ENCODE measurements around the gene C20orf144.
"Not testable (repeated sequence)": the region's sequence is repeated elsewhere in the genome, so short reads cannot be mapped to it uniquely, and the experiment has no call there.

Gene C20orf144

DNA sequence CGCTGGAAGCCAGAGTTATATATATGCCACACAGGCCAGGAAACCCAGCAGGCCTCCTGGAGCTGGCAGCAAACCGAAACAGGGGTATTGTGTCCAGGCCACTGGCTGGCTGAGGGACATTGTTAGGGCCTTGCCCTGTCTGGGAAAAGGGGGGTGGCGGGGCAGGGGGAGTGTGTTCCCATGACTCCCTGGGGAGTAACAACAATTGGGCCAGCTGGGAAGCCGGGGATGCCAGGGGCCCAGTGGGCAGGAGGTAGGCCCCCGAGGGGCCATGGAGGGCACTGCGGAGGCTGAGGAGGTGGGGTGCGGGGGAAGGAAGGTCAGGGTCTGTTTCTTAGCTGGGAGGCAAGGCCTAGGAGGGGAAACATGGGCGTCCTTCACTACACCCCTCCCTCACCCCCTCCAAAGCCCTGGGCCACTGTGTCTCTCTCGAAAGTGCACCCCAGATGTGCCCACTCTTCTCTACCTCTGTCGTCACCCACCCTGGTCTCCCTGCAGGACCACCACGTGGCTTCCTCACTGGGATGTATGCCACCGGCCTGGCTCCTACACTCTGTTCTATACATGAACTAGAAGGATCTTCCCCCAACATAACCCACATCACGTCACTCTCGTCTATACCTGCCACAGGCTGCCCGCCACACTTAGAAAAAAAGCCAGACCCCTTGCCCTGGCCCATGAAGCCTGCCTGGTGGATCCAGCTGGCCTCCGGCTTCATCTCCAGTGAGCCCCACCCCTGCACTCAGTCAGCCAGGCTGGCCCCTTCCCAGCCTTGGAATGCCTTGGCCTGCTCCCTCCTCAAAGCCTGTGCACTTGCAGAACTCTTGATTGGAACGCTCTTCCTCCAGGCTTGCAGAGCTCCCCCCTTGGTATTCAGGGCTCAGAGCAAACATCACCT, 31.9 kb downstream of the C20orf144 start:
- no peak for DNase-seq (ENCODE audit: low read depth in 1 of 2, low spot score in 1 of 2)

GRCh38 chr20:33694639-33695012, 32.5 kb downstream of the C20orf144 start:
- no peak for DNase-seq (ENCODE audit: low read depth in 1 of 2, low spot score in 1 of 2)

DNA sequence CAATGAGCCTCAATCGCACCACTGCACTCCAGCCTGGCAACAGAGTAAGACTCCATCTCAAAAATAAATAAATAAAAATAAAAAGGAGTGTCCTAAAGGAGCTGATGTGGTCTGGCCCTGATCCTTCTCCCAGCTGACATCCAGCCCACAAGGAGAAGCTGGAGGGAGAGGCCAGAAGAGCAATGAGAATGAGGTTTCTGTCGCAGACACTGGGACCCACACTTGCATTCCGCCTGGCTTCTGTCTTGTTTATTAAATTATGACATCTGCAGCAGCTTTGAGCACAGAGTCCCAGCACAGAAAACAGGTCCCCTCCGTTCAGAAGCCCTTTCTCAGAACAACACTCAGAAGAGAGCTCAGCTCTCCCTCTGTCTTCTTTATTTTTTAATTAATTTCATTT, 34.3 kb downstream of the C20orf144 start:
- DNase-seq (ENCODE audit: low read depth in 1 of 2, low spot score in 1 of 2), result no peak

DNA sequence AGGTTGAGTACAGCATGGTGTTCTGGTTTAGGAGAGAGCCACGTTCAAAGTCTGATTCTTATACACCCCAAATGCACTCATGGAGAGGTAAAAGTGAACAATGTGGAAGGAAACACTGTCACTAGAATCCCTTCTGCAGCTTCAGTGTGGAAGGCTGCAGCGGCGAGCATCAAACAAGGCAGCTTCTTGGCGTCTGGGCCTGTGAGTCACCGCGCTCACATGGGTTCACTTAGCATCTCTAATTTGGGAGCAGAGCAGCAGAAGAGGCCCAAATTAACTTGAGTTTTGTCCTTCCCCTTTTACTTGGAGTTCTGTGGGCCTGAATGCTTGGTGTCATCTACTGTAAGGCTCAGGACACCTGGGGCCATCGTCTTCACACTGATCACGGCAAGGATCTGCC, 35.0 kb downstream of the C20orf144 start:
- no peak for DNase-seq (ENCODE audit: low read depth in 1 of 2, low spot score in 1 of 2)

GRCh38 chr20:33698966-33699365, 36.8 kb downstream of the C20orf144 start:
- DNase-seq (ENCODE audit: low read depth in 1 of 2, low spot score in 1 of 2), result not testable (repeated sequence)

- DNase-seq (ENCODE audit: low read depth in 1 of 2, low spot score in 1 of 2), result not testable (repeated sequence)
Measured at GRCh38 chr20:33700696-33701441, 38.7 kb downstream of the C20orf144 start.

- no peak for DNase-seq (ENCODE audit: low read depth in 1 of 2, low spot score in 1 of 2)
Measured at GRCh38 chr20:33701629-33702450, 39.7 kb downstream of the C20orf144 start.

- DNase-seq (ENCODE audit: low read depth in 1 of 2, low spot score in 1 of 2), result no peak
Measured at GRCh38 chr20:33702861-33703260, 40.7 kb downstream of the C20orf144 start.

GRCh38 chr20:33703498-33704137, 41.5 kb downstream of the C20orf144 start:
- DNase-seq (ENCODE audit: low read depth in 1 of 2, low spot score in 1 of 2), result no peak

DNA sequence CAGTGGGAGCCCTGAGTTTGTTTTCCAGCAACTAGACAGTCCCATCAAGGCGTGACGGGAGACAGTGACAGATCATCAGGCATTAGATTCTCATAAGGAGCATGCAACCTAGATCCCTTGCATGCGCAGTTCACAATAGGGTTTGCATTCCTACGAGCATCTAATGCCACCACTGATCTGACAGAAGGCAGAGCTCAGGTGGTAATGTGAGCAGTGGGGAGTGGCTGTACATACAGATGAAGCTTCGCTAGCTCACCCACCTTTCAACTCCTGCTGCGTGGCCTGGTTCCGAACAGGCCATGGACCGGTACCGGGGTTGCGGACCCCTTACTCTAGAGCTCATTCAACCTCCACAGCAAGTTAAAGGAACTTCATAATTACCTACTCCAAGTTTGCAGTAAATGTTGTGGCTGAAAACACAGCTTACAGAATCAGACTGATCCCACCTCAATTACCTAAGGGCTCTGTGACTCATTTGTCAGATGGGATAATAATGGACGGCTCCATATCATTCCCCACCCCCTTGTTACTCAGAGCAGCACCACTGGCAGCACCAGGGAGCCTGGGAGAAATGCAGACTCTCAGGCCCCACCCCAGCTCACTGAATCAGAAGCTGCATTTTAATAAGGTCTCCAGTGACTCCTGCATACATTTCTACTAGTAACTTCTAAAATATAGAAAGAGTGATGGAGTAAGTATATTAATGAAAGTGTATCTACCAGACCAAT, 42.2 kb downstream of the C20orf144 start:
- DNase-seq (ENCODE audit: low read depth in 1 of 2, low spot score in 1 of 2), result no peak

GRCh38 chr20:33707668-33708067, 45.5 kb downstream of the C20orf144 start:
- DNase-seq (ENCODE audit: low read depth in 1 of 2, low spot score in 1 of 2), result no peak

- DNase-seq (ENCODE audit: low read depth in 1 of 2, low spot score in 1 of 2), result no peak
Measured at GRCh38 chr20:33709398-33709797, 47.3 kb downstream of the C20orf144 start.

- no peak for DNase-seq (ENCODE audit: low read depth in 1 of 2, low spot score in 1 of 2)
Measured at GRCh38 chr20:33709905-33710541, 47.9 kb downstream of the C20orf144 start.

DNA sequence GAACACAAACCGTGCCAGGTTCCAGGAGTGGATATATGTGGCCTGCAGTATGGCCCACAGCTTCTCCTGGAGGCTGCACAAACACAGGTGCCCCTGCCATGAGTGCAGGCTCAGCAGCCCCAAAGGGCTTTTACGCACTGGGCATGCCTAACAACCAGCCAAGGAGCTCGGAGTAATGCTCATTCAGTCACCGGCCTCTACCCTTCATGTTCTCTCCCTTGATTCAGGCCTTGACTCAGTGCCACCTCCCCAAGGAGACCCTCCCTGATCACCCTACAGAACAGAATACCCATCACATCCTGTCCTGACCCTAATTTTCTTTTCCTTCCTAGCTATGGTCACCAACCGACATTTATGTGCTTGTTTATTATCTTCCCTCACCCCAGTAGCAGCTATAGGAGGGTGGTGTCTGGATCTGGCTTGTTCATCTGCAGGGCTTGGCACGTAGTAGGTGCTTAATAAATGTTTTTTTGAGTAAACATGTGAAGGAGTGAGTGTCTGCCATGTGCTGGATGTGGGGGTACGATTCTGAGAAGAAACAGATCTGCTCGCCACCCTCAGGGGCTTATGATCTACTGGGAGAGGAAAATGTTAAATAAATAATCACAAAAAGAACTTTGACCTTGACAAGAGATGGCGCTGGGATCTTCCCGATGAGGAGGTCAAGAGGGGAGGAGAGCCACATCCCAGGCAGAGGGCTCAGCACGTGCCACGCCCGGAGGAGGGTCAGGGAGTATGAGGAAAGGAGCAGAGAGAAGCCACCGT, 48.7 kb downstream of the C20orf144 start:
- no peak for DNase-seq (ENCODE audit: low read depth in 1 of 2, low spot score in 1 of 2)

DNA sequence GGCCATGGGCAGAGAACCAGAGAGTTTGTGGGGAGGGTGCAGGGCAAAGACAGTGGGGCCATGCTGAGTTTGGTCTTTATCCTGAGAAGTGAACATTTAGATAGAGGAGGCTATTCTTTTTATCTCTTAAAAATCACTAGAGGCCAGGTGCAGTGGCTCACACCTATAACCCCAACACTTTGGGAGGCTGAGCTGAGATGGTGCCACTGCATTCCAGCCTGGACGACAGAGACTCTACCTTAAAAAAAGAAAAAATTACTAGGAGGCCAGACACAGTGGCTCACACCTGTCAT, 49.3 kb downstream of the C20orf144 start:
- no peak for DNase-seq (ENCODE audit: low read depth in 1 of 2, low spot score in 1 of 2)

All from activated CD4-positive, alpha-beta T cell treated with anti-CD3 and anti-CD28 coated beads, Interleukin-2, amount 50 U/mL, for 24 hours (primary cell).